Muscle of leg (tissue), 11 donors: ENCODE data around the gene GAB1. TPM values are rescaled to one million over a fixed set of nuclear protein-coding genes. Genes with fewer than 3 reads are reported as not detected.
A peak's percentile ranks its signal among the peaks of the same experiment; 100 is the strongest.
"Not testable (repeated sequence)": the region's sequence is repeated elsewhere in the genome, so short reads cannot be mapped to it uniquely, and the experiment has no call there.

Experiments
- DNase-seq: peaks from one replicate; pipeline ENCODE4 v3.0.0; 2013
- H3K27ac ChIP-seq: one replicate; pipeline ENCODE4 v1.5.1; 2013; ENCODE audit warnings: mild to moderate bottlenecking, low read length, control low read depth
- H3K27me3 ChIP-seq: one replicate; pipeline ENCODE4 v1.6.1; 2013; ENCODE audit warnings: low read length; ENCODE audit not compliant: control insufficient read depth, insufficient read depth
- H3K36me3 ChIP-seq: one replicate; pipeline ENCODE4 v1.6.1; 2013; ENCODE audit warnings: low read length; ENCODE audit not compliant: control insufficient read depth, insufficient read depth
- H3K4me1 ChIP-seq: one replicate; pipeline ENCODE4 v1.6.1; 2013; ENCODE audit warnings: low read length; ENCODE audit not compliant: control insufficient read depth, insufficient read depth
- H3K4me3 ChIP-seq: one replicate; pipeline ENCODE4 v1.5.1; 2013; ENCODE audit warnings: low read length, control low read depth
- H3K9me3 ChIP-seq: replicated peaks from 2 replicates; pipeline ENCODE4 v1.6.1; 2013; ENCODE audit warnings: low read depth, low read length; ENCODE audit not compliant: control insufficient read depth
- WGBS: methylation state at CpG from one replicate; pipeline ENCODE4 v1.1.5; 2013; ENCODE audit warnings: missing lambda C conversion rate; ENCODE audit not compliant: insufficient coverage; 5-methylcytosine and 5-hydroxymethylcytosine counted together
- polyA plus RNA-seq, 8 donors: library from polyadenylated mRNA; unstranded; fragments of 120-200 nt; gene quantifications; one replicate each; pipeline versions ENCODE4 v1.2.1 to v1.2.3, GENCODE V29; 2013; ENCODE audit warnings: inconsistent platforms in 1 of 8, low replicate concordance in 1 of 8; ENCODE audit not compliant: insufficient read length in 8 of 8, insufficient read depth in 1 of 8
- total RNA-seq: library from RNA; stranded (reverse); fragments of 120-200 nt; gene quantifications from one replicate; pipeline ENCODE4 v1.2.4, GENCODE V29; 2013

Gene GAB1
- total and polyA plus RNA-seq, 9 donors: 21.5 to 43.1 (median 29.0) TPM

DNA sequence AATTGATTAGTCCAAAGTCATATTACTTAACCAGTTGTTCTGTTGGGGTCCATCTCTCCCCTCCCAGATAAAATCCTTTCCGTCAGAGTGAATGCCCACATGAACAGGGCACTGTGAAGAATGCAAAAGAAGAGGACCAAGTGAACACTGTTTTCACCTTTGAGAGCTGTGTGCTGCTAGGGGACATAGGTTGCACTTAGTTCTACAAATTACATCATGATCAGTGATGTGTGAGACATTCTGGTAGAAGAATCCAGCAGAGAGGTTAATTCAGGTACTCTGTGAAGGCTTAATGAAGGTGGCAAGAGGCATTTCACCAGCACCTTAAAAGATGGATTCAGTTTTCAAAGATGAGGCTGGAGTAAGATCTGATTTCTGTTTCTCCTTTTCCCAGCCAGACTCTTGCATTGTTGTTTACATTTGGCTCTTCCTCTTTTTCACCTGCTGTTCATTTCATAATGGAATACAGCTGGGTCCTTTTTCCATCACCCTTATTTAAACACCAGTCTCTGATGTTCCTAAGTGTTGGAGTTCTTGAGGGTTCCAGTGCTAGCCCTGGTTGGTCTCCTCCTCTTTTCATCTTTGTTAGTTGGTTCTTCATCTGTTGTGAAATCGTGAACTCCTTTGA, 10.9 kb downstream of the GAB1 start:
- DNase-seq: no peak
- no peaks in the 10 kb centered on the region for H3K27me3 ChIP-seq
- peaks cover 6% of the 10 kb centered on the region for H3K4me1 ChIP-seq
- no peaks in the 10 kb centered on the region for H3K9me3 ChIP-seq
- no CpG with 5 or more reads among the region's 2 CpGs for WGBS
- H3K36me3 ChIP-seq: no peaks in the 10 kb centered on the region
- H3K27ac ChIP-seq: no peak overlapping the region
- no peak overlapping the region for H3K4me3 ChIP-seq

DNA sequence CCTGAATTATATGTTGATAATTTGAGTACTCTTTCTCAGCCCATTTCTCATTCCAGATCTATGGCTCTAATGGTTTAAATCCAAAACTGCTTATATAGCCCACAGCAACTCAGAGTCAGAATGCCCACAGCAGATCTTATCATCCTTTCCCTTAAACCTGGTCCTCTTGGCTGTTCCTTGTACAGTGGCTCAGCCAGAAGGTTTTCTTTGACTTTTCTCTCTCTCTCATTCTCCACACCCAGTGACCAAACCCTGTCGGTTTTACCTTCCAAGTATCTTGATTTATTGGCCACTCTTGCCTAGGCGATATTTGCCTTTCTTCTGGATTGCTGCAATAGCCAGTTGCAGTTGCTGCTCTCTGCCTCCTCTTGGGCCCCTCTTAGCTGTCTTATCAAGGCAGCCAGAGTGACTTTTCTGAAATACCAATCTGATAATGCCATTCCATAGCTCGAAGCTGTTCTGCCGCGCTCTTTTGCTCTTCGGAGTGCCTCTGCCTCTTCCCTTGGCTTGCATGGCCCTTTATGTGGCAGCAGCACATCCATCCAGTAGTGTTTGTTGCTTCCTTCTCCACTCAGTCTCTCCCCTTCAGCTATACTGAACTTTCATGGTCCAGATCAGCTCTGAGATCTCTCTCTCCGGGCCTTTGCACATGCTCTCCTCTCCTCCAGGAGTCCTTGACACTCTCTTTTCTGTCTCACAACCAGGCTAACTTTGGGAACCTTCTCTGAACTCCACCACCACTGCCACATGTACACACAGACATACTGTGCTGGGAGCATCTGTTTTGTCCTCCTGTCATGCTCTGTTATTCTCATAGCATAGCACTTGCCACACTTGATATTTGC, 11.8 kb downstream of the GAB1 start:
- no peaks in the 10 kb centered on the region for H3K27me3 ChIP-seq
- no peaks in the 10 kb centered on the region for H3K9me3 ChIP-seq
- peaks cover 6% of the 10 kb centered on the region for H3K4me1 ChIP-seq
- no peak for DNase-seq
- no peak overlapping the region for H3K4me3 ChIP-seq
- 79% methylated on average over 7 of the region's 7 CpGs for WGBS
- no peaks in the 10 kb centered on the region for H3K36me3 ChIP-seq
- H3K27ac ChIP-seq: no peak overlapping the region

DNA sequence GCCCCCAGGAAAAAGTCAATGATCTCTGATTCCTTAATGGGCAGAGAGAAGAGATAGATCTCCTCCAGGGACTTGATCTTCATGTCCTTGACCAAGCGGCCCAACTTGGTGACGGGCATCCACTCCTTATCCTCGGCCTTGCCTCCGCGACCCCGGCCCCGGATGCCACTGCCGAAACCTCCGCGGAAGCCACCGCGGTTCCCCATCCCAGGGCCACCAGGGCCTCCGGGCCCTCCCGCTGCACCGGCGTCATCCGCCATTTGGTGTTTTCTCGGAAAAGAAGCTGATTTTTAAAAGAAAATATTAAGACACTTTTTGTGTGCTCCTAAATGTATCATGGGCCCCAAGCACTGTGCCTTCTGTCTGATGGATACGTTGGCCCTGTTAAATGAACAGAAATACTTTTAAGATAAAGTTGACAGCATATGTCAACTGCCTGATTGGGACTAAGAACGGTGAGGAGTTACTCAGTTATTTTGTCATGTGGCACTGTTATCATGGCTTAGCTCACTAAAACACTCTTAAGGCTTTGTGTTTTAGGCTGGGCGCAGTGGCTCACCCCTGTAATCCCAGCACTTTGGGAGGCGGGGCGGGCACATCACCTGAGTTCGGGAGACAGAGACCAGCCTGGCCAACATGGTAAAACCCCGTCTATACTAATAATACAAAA, 13.3 kb downstream of the GAB1 start:
- not testable (repeated sequence) for H3K36me3 ChIP-seq, H3K27me3 ChIP-seq, H3K9me3 ChIP-seq, H3K27ac ChIP-seq, H3K4me3 ChIP-seq, H3K4me1 ChIP-seq, DNase-seq
- WGBS: 98% methylated on average over 11 of the region's 25 CpGs

DNA sequence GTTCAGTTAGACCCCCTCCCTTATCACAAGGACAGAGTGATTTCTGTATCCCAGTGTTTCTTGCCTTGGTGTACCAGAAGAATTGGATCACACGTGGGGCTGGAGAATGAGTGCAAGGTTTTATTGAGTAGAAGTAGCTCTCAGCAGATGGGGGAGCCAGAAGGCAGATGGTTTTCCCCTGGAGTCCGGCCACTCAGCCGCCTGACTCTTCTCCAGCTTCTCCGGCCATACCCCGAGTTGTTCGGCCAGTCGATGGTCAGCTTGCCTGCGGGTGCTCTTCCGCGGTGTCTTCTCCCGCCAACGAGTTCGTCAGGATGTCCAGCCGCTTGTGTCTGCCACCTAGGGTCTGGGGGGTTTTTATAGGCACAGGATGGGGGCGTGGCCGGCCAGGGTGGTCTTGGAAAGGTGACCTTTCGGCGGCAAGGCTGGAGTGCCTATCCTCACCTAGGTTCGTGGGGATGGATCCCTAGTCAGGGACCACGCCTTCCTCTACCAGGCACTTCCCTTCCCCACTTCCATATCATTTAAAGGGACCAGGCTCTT, 14.5 kb downstream of the GAB1 start:
- no peak overlapping the region for H3K27ac ChIP-seq
- H3K4me3 ChIP-seq: no peak overlapping the region
- no peak for DNase-seq
- WGBS: 89% methylated on average over 10 of the region's 20 CpGs
- H3K36me3 ChIP-seq: peaks cover 2% of the 10 kb centered on the region
- H3K9me3 ChIP-seq: no peaks in the 10 kb centered on the region
- peaks cover 6% of the 10 kb centered on the region for H3K4me1 ChIP-seq
- no peaks in the 10 kb centered on the region for H3K27me3 ChIP-seq

DNA sequence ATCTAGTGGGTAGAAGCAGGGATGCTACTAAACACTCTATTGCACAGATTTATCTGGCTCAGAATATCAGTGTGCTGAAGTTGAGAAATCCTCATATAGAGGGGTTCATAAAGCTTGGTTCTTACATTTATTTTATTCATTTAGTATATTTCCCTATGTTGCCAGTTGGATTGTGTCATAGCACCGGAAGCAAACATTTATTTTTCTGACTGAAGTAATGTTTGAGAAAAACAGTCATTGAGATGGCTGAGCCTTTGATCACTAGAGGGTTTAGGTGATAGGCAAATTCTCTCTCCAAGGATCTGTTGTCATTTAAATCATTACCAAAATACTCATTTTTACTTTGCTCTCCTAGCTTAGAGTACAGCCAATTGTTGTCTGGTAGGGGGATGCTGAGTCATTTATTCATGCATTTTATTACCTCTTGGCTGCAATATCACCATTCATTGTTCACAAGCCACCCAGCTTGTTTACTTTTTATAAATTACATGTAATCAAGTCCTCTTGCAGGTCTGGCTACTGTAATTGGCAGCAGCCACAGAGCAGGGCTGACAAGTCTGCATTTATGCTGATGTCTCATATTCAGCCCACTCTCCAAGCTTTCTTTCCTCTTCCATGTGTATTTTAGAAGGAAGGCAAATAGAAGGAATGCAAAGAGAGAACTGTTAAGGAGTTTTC, 15.2 kb downstream of the GAB1 start:
- DNase-seq: no peak
- H3K36me3 ChIP-seq: peaks cover 2% of the 10 kb centered on the region
- peaks cover 9% of the 10 kb centered on the region for H3K4me1 ChIP-seq
- H3K27me3 ChIP-seq: no peaks in the 10 kb centered on the region
- no peak overlapping the region for H3K4me3 ChIP-seq
- H3K27ac ChIP-seq: no peak overlapping the region
- no CpG with 5 or more reads among the region's 1 CpG for WGBS
- no peaks in the 10 kb centered on the region for H3K9me3 ChIP-seq

DNA sequence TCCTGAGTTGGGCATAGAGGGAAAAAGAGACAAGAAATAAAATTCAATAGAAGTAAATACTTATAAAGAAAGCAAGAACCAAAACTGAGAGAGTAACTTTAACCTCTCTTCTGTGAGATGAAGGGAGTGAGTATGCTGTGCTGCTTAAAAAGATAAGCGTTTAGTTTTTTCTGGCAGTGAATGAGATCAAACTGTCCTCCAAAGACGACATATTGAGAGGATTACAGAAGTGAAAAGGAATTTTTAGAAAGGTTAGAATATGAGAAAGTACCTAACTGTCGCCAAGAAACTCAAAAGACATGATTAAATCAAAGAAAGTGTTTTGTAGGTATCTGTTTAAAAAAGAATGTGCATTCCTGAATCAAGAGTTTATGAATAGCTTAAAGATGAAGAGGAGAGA, 16.0 kb downstream of the GAB1 start:
- 13% methylated on average over 2 of the region's 3 CpGs for WGBS
- no peak for DNase-seq
- Histone ChIP-seq H3K27ac (no peak overlapping the region), H3K4me3 (no peak overlapping the region), H3K36me3 (peaks cover 2% of the 10 kb centered on the region), H3K27me3 (no peaks in the 10 kb centered on the region), H3K4me1 (peaks cover 9% of the 10 kb centered on the region), H3K9me3 (no peaks in the 10 kb centered on the region)

DNA sequence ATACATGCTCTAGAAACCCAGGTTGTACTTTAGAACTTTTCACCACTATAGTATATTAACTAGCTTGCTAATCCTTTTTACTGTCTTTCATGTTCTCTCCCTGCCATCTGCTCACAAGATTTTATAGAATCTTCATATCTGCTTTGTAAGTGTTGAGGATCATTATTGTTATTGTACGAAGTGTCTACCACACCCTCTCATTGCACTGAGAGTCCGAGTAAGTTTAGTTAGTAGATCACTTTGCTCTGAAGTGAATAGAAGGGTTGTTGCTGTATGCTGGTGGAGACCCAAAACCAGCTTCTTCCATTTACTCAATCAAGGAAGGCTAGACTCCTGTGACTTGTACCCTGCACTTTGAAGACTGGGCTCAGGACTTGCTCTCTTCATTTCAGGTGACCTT, 17.1 kb downstream of the GAB1 start:
- Histone ChIP-seq H3K4me3 (no peak overlapping the region), H3K36me3 (peaks cover 2% of the 10 kb centered on the region)

DNA sequence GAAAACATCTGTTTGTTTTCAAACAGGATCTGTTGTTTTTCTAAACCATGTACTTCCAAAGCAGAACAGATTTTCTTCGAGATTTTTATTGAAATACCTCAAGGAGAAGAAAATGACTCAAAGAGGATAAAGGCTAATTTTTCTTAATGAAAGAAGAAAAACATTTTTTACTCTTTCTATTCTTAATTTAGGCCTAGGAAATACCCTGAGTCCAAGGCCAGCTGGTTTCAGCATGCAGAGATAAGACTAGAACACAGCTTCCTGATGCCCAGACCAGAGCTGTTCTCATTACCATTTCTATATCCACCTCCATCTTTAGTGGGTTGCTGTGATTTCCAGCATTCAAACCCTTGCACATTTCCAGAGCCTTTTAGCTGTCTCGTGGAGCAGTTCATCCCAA, 18.3 kb downstream of the GAB1 start:
- Histone ChIP-seq H3K4me3 (no peak overlapping the region), H3K4me1 (peaks cover 16% of the 10 kb centered on the region), H3K27ac (no peak overlapping the region), H3K27me3 (no peaks in the 10 kb centered on the region), H3K36me3 (peaks cover 2% of the 10 kb centered on the region), H3K9me3 (no peaks in the 10 kb centered on the region)
- no CpG with 5 or more reads among the region's 2 CpGs for WGBS
- no peak for DNase-seq

More for the DNA sequence above, 17.1 kb downstream of the GAB1 start:
- no CpG with 5 or more reads among the region's 2 CpGs for WGBS
- H3K9me3 ChIP-seq: no peaks in the 10 kb centered on the region
- H3K27ac ChIP-seq: no peak overlapping the region
- H3K4me1 ChIP-seq: peaks cover 10% of the 10 kb centered on the region
- DNase-seq: no peak
- H3K27me3 ChIP-seq: no peaks in the 10 kb centered on the region

DNA sequence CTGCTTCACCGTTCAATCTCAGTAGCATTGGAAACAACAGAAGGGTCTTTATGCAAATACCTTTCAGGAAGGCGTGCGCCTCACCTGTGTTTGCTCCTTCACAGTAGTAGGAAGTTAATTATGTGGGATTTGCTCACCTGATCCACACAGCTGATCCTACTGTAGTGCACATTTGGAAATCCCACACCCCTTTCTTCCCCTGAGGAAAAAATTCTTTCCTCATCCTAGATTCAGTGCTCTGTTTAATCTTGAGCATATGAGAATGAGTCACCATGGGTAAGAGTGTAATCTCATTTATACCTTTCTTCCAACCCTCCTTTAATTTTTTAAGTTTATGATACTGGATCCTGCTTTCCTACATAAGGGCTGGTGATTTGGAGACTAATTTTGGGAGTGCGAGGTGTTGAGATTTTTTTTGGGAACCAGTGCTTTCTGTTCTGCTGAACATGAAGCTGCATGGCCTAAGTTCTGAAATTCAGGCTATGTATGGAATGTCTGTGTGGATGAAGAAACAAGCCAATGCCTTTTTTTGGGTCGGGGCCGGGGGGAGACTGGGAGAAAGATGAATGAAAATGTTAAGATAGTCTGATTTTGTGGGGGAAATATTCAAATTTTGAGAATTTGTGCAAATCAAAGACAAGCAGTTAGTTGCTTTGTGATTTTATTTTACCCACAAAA, 19.0 kb downstream of the GAB1 start:
- H3K27me3 ChIP-seq: no peaks in the 10 kb centered on the region
- 73% methylated on average over 1 of the region's 6 CpGs for WGBS
- H3K4me1 ChIP-seq: peaks cover 16% of the 10 kb centered on the region
- no peaks in the 10 kb centered on the region for H3K9me3 ChIP-seq
- H3K36me3 ChIP-seq: peaks cover 2% of the 10 kb centered on the region
- no peak overlapping the region for H3K4me3 ChIP-seq
- H3K27ac ChIP-seq: peak overlapping the region; percentile 31
- DNase-seq: no peak
